HUES48 (cell line): ENCODE results near the gene DTNBP1.

Source experiments
- H3K27ac ChIP-seq: one replicate; pipeline ENCODE4 v1.7.0; 2013; ENCODE audit warnings: low read depth, low read length, inconsistent platforms
- H3K27me3 ChIP-seq: 2 replicates; pipeline ENCODE4 v1.6.1; 2013; ENCODE audit warnings: mild to moderate bottlenecking, low read length; ENCODE audit not compliant: control insufficient read depth, insufficient read depth
- H3K36me3 ChIP-seq: 2 replicates; pipeline ENCODE4 v1.6.1; 2013; ENCODE audit warnings: low read length; ENCODE audit not compliant: control insufficient read depth, insufficient read depth
- H3K4me1 ChIP-seq: 2 replicates; pipeline ENCODE4 v1.6.1; 2013; ENCODE audit warnings: mild to moderate bottlenecking, low read length; ENCODE audit not compliant: control insufficient read depth, insufficient read depth
- H3K4me3 ChIP-seq: 2 replicates; pipeline ENCODE4 v1.5.1; 2013; ENCODE audit warnings: mild to moderate bottlenecking, low read depth, low read length
- H3K9ac ChIP-seq: 2 replicates; pipeline ENCODE4 v1.6.1; 2013; ENCODE audit warnings: mild to moderate bottlenecking, low read depth, low read length, moderate library complexity
- H3K9me3 ChIP-seq: 2 replicates; pipeline ENCODE4 v1.6.1; 2013; ENCODE audit warnings: low read length; ENCODE audit not compliant: control insufficient read depth, insufficient read depth

Gene DTNBP1

GRCh38 chr6:15622045-15622740 lies 40.6 kb downstream of the DTNBP1 start:
- H3K27ac ChIP-seq, result no peak overlapping the region
- peaks cover 15% of the 10 kb centered on the region for H3K4me1 ChIP-seq
- H3K36me3 ChIP-seq, result no peaks in the 10 kb centered on the region
- no peak overlapping the region for H3K9ac ChIP-seq
- H3K9me3 ChIP-seq, result no peaks in the 10 kb centered on the region
- no peak overlapping the region for H3K4me3 ChIP-seq
- H3K27me3 ChIP-seq, result no peaks in the 10 kb centered on the region

- no peaks in the 10 kb centered on the region for H3K9me3 ChIP-seq
Measured at GRCh38 chr6:15621203-15622044, 41.4 kb downstream of the DTNBP1 start.

GRCh38 chr6:15620611-15621010 lies 42.2 kb downstream of the DTNBP1 start:
- no peak overlapping the region for H3K27ac ChIP-seq
- H3K27me3 ChIP-seq, result no peaks in the 10 kb centered on the region
- H3K9me3 ChIP-seq, result no peaks in the 10 kb centered on the region
- no peak overlapping the region for H3K9ac ChIP-seq
- no peak overlapping the region for H3K4me3 ChIP-seq
- peaks cover 30% of the 10 kb centered on the region for H3K4me1 ChIP-seq
- H3K36me3 ChIP-seq, result no peaks in the 10 kb centered on the region

More at GRCh38 chr6:15621203-15622044, 41.4 kb downstream of the DTNBP1 start:
- Histone ChIP-seq H3K4me1 (peaks cover 22% of the 10 kb centered on the region), H3K27ac (no peak overlapping the region), H3K36me3 (no peaks in the 10 kb centered on the region), H3K27me3 (no peaks in the 10 kb centered on the region), H3K4me3 (no peak overlapping the region), H3K9ac (no peak overlapping the region)

- H3K4me3 ChIP-seq, result no peak overlapping the region
- H3K27me3 ChIP-seq, result no peaks in the 10 kb centered on the region
- H3K9me3 ChIP-seq, result no peaks in the 10 kb centered on the region
- peaks cover 38% of the 10 kb centered on the region for H3K4me1 ChIP-seq
- no peak overlapping the region for H3K27ac ChIP-seq
- H3K36me3 ChIP-seq, result no peaks in the 10 kb centered on the region
- no peak overlapping the region for H3K9ac ChIP-seq
Measured at GRCh38 chr6:15619330-15619729, 43.5 kb downstream of the DTNBP1 start.

GRCh38 chr6:15618685-15619084 lies 44.1 kb downstream of the DTNBP1 start:
- H3K9ac ChIP-seq, result no peak overlapping the region
- no peak overlapping the region for H3K4me3 ChIP-seq
- H3K27ac ChIP-seq, result no peak overlapping the region
- no peaks in the 10 kb centered on the region for H3K9me3 ChIP-seq
- H3K36me3 ChIP-seq, result no peaks in the 10 kb centered on the region
- no peaks in the 10 kb centered on the region for H3K27me3 ChIP-seq
- H3K4me1 ChIP-seq, result peaks cover 38% of the 10 kb centered on the region

GRCh38 chr6:15616261-15616660 lies 46.6 kb downstream of the DTNBP1 start:
- Histone ChIP-seq H3K9me3 (no peaks in the 10 kb centered on the region), H3K36me3 (no peaks in the 10 kb centered on the region), H3K9ac (no peak overlapping the region), H3K4me1 (peaks cover 30% of the 10 kb centered on the region), H3K27ac (no peak overlapping the region), H3K27me3 (no peaks in the 10 kb centered on the region), H3K4me3 (no peak overlapping the region)

GRCh38 chr6:15615802-15616201 lies 47.0 kb downstream of the DTNBP1 start:
- no peak overlapping the region for H3K9ac ChIP-seq
- H3K4me1 ChIP-seq, result peaks cover 25% of the 10 kb centered on the region
- no peaks in the 10 kb centered on the region for H3K27me3 ChIP-seq
- no peak overlapping the region for H3K27ac ChIP-seq
- no peak overlapping the region for H3K4me3 ChIP-seq
- H3K9me3 ChIP-seq, result no peaks in the 10 kb centered on the region
- no peaks in the 10 kb centered on the region for H3K36me3 ChIP-seq

- 0 out of 2 replicates have a peak, but pooled peaks cover 4% of the 10 kb centered on the region for H3K36me3 ChIP-seq
Measured at GRCh38 chr6:15614277-15614676, 48.6 kb downstream of the DTNBP1 start.

GRCh38 chr6:15608396-15608795 lies 54.4 kb downstream of the DTNBP1 start:
- 0 out of 2 replicates have a peak, but pooled peaks cover 4% of the 10 kb centered on the region for H3K36me3 ChIP-seq
- no peak overlapping the region for H3K27ac ChIP-seq

More at GRCh38 chr6:15614277-15614676, 48.6 kb downstream of the DTNBP1 start:
- Histone ChIP-seq H3K27ac (no peak overlapping the region), H3K27me3 (no peaks in the 10 kb centered on the region), H3K9ac (no peak overlapping the region), H3K4me1 (peaks cover 22% of the 10 kb centered on the region), H3K4me3 (no peak overlapping the region), H3K9me3 (no peaks in the 10 kb centered on the region)

GRCh38 chr6:15607603-15608002 lies 55.2 kb downstream of the DTNBP1 start:
- Histone ChIP-seq H3K36me3 (0 out of 2 replicates have a peak, but pooled peaks cover 4% of the 10 kb centered on the region), H3K4me3 (no peak overlapping the region), H3K9me3 (no peaks in the 10 kb centered on the region), H3K4me1 (peaks cover 2% of the 10 kb centered on the region; the same call in 1 of the 2 replicates), H3K27ac (no peak overlapping the region), H3K27me3 (no peaks in the 10 kb centered on the region), H3K9ac (no peak overlapping the region)

More at GRCh38 chr6:15608396-15608795, 54.4 kb downstream of the DTNBP1 start:
- Histone ChIP-seq H3K9me3 (no peaks in the 10 kb centered on the region), H3K4me3 (no peak overlapping the region), H3K27me3 (no peaks in the 10 kb centered on the region), H3K4me1 (no peaks in the 10 kb centered on the region; the same call in 1 of the 2 replicates), H3K9ac (no peak overlapping the region)

GRCh38 chr6:15606347-15606746 lies 56.5 kb downstream of the DTNBP1 start:
- 0 out of 2 replicates have a peak, but pooled peaks cover 4% of the 10 kb centered on the region for H3K36me3 ChIP-seq
- H3K9me3 ChIP-seq, result no peaks in the 10 kb centered on the region
- peaks cover 2% of the 10 kb centered on the region; the same call in 1 of the 2 replicates for H3K4me1 ChIP-seq
- H3K27ac ChIP-seq, result no peak overlapping the region
- no peak overlapping the region for H3K9ac ChIP-seq
- H3K4me3 ChIP-seq, result no peak overlapping the region
- no peaks in the 10 kb centered on the region for H3K27me3 ChIP-seq
